NCI-H1048 (cell line): Measurements from ENCODE around the gene TMEM61.
A peak's percentile ranks its signal among the peaks of the same experiment; 100 is the strongest.
"Not testable (repeated sequence)": the region's sequence is repeated elsewhere in the genome, so short reads cannot be mapped to it uniquely, and the experiment has no call there.

Experiments used
- DNase-seq: peaks from one replicate; lab custom pipeline; 2025; lab: John Stamatoyannopoulos, UW

TMEM61 gene

DNA sequence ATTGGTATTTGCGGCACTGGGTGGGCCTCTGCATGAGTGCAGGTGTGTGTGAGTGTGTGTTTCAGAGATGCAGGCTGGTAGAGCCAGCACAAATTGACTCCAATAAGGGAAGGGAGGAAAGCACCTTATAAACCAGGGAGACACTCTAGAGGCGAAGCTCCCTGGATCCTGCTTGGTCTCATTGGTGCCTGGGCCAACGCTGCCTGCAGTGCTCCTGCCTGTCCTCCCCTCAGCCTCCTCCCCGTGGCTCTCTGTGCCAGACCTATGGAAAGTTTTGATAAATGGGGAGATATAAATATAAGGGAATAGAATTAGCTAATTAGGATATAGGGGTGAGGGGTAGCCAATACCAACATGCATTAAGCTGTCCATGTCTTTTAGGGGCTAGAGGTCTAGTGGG lies 20.9 kb downstream of the TMEM61 start:
- no peak for DNase-seq

DNA sequence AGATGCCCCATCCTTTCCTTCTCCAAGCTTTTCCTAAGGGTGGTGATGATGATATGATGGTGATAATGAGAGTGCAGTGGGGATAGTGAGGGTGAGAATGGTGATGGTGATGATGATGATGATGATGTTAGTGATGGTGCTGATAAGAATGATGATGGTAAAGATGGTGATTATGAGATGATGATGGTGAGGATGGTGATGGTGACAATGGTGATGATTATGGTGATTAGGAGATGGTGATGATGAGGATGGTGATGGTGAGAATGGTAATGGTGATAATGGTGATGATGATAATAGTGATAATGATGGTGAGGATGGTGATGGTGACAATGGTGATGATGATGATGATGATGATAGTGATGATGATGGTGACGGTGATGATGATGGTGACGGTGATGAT lies 22.3 kb downstream of the TMEM61 start:
- DNase-seq = no peak

DNA sequence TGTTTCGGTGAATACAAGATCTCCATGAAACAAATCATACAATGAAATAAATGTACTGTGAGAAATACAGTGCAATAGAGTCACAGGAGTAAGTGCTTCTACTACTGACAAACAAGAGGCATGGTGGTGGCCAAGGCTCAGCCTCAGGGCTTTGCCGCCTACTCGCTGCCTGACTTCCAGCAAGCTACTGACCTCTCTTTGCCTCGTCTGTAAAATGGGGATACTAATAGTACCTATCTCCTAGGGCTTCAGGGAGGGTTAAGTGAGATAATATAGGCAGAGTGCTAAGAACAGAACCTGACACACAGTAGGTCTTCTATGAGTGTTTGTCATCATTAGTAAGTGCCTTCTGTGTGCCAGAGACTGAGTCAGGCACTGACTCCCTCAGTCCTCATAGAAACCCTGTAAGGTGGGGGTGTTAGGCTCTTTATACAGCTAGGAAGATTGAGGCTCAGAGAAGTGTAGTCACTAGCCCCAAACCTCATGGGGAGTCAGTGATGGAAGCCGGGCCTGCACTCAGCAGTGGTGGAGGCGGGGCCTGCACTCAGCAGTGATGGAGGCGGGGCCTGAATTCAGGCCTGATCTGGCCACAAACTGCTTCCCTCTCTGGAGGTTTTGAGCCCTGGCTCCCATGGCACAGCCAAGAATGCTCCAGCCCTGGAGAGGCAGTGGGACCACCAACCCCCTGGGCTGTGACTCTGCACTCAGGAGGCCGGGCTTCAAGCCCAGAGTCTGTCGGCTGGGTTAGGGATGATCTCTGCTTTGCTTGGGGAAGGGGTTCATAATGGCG lies 25.1 kb downstream of the TMEM61 start:
- DNase-seq = no peak

DNA sequence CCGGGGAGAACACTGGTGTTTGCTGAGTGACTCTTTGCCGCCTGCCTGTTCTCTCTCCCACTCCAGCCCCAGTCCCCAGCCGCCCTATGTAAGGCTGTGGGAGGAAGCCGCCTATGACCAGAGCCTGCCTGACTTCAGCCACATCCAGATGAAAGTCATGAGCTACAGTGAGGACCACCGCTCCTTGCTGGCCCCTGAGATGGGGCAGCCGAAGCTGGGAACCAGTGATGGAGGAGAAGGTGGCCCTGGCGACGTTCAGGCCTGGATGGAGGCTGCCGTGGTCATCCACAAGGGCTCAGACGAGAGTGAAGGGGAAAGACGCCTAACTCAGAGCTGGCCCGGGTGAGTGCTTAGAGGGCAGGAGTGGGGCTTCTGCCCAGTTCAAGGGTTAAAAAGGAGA lies 26.5 kb downstream of the TMEM61 start:
- no peak for DNase-seq

GRCh38 chr1:55007625-55008024 lies 27.2 kb downstream of the TMEM61 start:
- DNase-seq = no peak

DNA sequence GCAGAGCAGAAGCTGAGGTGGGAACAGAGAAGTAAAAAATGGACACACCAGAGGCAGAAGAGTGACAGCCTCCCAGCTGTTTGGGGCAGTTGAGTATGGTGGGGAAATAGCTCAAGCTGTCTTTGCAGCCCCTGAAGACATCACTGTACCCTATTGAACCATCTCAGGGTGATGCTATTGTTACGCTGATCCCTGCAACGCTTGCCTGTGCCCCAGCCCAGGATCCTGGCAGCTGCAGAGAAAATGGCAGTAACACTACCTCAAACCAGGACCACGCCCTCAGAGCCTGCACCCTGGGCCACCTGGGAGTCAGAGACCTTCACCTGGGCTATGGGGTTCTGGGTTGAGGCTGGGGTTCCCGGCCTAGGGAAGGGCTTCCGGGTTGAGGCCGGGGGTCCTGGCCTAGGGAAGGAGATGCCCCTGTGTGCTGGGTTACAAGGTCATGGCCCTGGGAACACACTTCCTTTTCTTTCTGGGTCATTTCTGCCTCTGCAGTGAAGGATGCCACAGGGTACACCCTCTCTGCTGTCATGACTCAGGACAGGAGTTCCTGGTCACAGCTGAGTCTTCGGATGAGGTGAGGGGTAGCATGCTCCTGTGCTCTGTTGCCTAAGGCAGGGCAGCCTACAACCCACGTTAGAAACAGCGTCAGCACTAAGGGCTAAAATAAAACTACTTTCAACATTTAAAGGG lies 29.9 kb downstream of the TMEM61 start:
- DNase-seq = no peak

GRCh38 chr1:55010887-55011217 lies 30.4 kb downstream of the TMEM61 start:
- no peak for DNase-seq

- DNase-seq = no peak
Measured at GRCh38 chr1:55012661-55013060, 32.2 kb downstream of the TMEM61 start.

DNA sequence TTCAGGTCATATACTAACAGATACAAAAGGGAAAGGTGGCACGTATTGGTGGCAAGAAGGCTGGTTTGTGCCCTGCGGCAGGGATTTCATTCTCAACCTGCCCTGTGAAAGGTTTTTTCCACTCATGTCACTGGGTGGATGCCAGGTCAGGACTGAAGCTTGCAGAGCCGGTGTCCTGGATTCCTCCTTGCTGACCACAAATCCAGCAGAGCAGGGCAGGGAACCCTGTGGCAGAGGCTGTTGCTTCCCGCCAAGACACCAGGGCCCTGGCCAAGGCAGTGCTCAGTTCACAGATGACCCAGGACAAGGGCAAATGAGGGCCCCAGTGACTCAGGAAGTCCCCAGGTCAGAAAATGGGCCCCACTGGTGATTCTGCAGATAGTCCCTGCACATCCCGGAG lies 34.7 kb downstream of the TMEM61 start:
- no peak for DNase-seq

DNA sequence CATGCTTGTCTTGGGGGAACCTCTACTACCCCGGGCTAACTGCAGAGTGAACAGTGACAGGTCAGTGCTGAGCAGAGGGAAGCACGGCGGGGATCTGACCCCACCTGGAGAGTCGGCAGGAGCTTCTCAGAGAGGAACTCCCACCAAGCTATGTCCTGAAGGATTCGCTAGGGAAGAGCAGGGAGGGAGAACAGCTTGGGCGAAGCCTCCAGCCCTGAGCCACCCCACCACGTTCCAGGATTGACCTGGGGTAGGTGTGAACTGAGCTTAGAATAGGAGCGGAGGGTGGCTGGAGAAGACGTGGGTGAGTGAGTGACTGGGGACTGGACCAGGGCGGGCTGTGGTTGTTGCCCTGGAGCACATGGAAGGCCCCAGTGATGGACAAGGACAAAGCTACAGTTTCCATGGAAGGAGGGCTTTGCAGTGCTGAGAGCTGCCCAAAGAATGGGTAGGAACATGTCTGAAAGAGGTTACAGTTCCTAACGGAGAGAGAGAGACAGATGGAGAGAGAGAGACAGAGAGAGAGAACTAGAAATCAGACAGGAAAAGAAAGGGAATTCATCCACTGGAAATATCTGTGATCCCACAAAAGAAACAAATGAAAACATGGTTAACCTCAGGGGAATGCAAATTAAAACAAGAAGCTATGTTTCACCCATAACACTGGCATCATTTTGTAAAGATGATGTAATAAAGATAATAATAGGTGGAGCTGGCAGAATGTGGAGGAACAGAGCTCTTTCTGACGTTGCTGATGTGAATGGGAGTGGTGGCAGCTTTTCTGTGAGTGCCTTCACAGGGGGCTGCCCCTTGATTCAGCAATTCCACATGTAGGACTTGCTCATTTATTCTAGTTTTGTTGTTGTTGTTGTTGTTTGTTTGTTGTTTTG lies 35.5 kb downstream of the TMEM61 start:
- no peak for DNase-seq

DNA sequence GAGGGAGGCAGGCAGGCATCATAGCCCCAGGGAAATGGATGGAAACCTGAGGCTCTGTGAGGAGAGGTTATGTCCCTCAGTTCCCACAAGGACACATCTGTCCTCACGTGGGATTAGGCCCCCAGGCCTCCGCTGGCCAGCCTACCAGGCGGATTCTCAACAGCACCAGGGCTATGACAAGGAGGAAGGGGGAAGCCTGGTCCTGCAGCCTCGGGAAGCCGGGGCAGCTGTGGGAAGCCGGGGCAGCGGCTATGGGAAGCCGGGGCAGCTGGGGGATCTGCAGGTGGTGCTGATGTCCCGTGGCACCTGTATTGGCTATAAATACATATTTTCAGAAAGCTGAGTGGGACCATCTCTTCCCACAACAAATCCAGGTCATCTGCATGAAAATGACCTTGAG lies 38.0 kb downstream of the TMEM61 start:
- no peak for DNase-seq

DNA sequence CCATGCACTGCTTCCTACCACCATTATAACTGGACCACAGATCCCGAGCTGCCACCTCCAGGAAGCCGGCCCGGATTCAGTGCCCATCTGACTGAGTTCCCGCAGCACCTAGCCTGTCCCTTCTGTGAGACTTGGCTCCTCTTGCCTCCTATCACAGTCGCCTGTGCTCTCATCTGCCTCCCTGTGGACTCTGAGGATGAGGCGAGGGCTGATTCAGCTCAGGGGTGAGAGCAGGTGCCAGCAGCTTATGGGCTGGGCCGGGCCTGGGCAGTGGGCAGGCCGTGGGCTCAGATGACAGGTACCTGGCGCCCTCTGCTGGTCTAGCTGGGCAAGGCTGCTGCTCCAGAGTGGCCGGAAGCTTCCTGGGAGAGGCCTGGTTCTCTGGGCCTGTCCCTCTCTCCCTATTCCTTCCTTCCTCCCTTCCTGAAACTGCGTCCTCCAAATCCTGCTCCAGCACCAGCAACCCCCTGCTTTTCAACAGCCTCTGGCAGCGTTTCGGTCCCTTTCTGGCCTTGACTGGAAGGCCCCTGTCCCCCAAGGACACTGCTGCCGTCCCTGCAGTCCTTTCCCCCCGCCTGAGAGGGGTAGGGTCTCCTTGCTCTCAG lies 41.6 kb downstream of the TMEM61 start:
- DNase-seq = peak; percentile 64

- DNase-seq = not testable (repeated sequence)
Measured at GRCh38 chr1:55024163-55024562, 43.7 kb downstream of the TMEM61 start.

DNA sequence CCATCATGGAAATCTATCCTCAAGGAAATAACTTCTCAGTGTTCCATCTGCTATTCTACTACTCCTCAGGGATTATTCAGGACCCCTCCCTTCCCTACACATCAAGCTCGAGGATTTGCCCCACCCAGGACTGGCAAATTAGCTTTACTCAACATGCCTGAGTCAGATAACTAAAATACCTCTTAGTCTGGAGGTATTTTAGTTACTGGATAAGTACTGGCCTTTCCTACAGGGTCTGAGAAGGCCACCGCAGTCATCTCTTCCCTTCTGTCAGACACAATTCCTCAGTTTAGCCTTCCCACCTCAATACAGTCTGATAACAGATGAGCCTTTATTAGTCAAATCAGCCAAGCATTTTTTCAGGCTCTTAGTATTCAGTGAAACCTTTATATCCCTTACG lies 46.3 kb downstream of the TMEM61 start:
- not testable (repeated sequence) for DNase-seq

DNA sequence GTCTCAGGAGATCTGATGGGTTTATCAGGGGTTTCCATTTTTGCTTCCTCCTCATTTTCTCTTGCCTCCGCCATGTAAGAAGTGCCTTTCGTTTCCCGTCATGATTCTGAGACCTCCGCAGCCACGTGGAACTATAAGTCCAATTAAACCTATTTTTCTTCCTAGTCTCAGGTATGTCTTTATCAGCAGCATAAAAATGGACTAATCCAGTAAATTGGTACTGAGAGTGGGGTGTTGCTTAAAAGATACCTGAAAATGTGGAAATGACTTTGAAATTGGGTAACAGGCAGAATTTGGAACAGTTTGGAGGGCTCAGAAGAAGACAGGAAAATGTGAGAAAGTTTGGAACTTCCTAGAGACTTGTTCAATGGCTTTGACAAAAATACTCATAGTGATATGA lies 50.7 kb downstream of the TMEM61 start:
- DNase-seq = not testable (repeated sequence)

- DNase-seq = no peak
Measured at GRCh38 chr1:55033265-55033614, 52.8 kb downstream of the TMEM61 start.

DNA sequence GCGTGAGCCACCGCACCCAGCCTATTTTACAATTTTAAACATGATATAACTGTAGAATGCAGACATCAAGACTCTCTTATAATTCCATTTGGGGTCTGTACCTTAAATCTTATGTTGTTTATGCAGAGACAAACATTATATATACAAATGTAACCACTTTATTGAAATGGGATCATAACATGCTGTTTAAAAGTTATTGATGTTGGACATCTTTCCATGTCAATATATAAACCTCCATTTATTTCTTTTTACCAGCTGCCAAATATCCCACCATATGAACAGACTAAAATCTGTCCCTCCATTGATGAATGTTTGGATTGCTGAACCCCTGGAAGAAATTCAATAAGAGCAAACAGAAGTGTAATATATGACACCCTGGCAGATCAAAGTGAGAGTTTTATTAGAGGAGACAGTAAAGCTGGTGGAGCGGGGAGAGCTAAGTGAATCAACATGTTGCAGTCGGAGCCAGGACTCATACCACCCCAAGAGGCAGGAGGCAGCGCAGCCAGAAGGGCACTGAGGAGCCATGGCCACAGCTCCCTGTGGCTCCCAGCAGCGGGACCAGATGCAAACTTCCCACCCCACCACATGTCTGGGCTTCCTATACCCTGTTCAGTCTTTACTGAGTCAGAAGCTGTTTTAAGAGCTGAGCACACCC lies 54.2 kb downstream of the TMEM61 start:
- DNase-seq = no peak

DNA sequence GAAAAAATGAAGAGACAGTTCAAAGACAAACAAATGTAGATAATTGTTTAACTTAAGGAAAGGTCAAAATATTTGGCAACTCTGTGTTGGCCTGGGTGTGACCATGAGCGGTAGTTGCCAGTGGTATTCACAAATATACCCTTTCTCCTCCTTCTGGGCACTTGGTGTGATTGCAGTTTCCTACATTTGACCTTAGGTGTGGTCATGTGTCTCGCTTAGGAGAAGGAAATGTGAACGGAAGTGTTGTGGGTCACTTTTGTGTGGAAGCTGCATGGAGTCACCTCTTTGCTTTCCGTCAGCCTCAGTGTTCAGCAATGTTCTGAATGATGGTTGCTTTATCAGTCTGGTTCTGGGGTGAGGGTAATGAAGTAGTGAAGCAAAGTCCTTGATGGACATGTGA lies 55.5 kb downstream of the TMEM61 start:
- no peak for DNase-seq

DNA sequence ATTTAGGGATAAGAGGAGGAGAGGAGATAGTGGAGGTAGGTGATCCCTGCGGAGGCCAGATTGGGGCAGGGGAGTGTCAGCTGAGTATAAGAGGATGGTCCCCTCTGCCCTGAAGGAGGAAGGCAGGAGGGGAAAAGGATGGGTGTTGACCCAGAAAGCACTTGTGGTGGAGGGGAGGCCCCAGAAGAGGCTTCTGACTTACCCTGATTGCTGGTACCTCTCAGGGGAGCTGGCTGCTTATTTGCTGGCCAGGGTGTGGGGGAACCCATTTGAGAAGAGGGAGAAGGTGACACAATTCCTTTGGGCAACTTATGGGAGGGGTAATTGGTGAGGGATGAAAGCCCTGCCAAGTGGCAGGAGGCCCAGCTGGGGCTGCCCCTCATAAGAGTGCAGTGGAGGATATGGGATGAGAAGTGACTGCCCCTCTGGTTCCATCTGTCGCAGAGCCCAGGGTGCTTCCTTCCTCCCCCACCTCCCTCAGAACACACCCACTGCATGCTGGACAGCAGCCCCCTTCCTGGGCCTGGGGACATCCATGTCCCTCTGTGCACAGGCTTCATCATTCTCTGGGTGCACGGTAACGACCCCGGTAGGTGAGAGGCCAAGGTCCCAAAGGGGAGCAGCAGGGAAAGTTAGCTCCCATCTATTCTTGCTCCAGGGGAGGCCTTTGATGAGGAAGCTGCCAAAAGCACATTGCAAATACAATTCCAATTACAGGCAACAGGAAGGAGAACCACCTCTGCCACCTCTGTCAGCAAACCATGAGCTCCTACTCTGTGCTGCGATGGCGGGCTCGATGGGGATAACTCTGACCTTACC lies 57.5 kb downstream of the TMEM61 start:
- no peak for DNase-seq

DNA sequence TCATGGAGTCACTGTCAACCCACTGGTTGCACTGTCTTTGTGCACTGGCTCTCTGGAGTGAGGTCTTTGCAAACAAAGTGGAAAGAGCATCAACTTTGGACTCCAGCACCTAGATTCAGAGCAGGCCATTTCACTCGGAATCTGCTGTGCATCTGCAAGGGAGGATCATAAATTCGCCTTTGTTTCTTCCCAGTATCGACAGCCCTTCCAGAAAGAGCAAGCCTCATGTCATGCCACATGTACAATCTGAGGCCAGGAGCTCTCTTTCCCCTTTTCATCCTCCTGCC lies 58.1 kb downstream of the TMEM61 start:
- no peak for DNase-seq

- no peak for DNase-seq
Measured at GRCh38 chr1:55038974-55039341, 58.5 kb downstream of the TMEM61 start.
